ENCODE data around the gene SEC31A.

The SEC31A gene

GRCh38 chr4:82810176-82810575, 80.8 kb downstream of the SEC31A start:
- in situ Hi-C loops (cut with MboI; ENCODE audit: low sequenced_read_pairs), result no loop called here
- Histone ChIP-seq H3K4me3 (no peak overlapping the region), H3K4me1 (peaks cover 12% of the 10 kb centered on the region; the same call in 1 of the 2 replicates), H3K27me3 (ENCODE audit: low read depth) (no peaks in the 10 kb centered on the region), H3K36me3 (replicated peaks) (no peaks in the 10 kb centered on the region), H3K9me3 (no peaks in the 10 kb centered on the region)
- DNase-seq (ENCODE audit: low spot score in 2 of 2), result no peak

DNA sequence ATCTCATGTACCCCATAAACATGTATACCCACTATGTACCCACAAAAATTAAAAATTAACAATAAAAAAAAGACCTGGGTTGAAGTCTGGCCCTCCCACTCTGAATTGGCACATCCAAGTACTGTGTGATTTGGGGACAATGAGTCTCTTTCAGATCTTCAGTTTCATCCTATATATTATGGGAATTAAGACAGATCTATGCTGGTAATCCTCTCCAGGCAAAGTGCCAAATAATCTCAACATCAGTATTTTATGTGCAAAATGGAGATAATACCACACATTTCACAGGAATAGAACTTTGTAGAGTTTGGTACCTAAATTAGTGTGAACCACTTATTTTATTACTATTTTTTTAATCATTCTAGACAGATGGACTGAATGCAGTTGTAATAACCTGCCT, 81.3 kb downstream of the SEC31A start:
- peaks cover 12% of the 10 kb centered on the region; the same call in 1 of the 2 replicates for H3K4me1 ChIP-seq
- H3K4me3 ChIP-seq, result no peak overlapping the region
- in situ Hi-C loops (cut with MboI; ENCODE audit: low sequenced_read_pairs), result no loop called here
- no peaks in the 10 kb centered on the region for H3K9me3 ChIP-seq
- no peak for DNase-seq (ENCODE audit: low spot score in 2 of 2)
- no peaks in the 10 kb centered on the region for H3K36me3 ChIP-seq (replicated peaks)
- H3K27me3 ChIP-seq (ENCODE audit: low read depth), result no peaks in the 10 kb centered on the region

DNA sequence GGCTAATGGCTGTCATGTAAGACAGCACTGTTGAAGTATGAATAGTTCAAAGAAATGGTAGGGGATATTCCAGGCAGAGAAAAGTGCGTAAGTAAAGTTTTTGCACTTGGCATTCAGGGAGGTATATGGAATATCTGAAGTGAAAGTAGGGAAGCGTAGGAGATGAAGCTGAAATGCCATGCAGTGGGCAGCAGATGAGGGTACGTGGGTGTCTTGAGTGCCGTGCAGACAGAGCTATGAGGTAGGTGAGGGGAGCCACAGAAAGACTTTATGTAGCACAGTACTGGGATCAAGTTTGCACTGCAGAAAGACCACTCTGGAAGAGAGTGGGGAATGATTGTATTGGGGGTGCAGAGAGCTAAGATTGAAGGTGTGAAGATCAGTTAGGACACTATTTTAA, 87.2 kb downstream of the SEC31A start:
- Histone ChIP-seq H3K4me3 (no peak overlapping the region), H3K27me3 (ENCODE audit: low read depth) (peaks cover 3% of the 10 kb centered on the region; the same call in 1 of the 2 replicates)
- in situ Hi-C loops (cut with MboI; ENCODE audit: low sequenced_read_pairs), result no loop called here

GRCh38 chr4:82802911-82803310, 88.0 kb downstream of the SEC31A start:
- H3K36me3 ChIP-seq (replicated peaks), result no peaks in the 10 kb centered on the region
- in situ Hi-C loops (cut with MboI; ENCODE audit: low sequenced_read_pairs), result no loop called here
- no peaks in the 10 kb centered on the region for H3K4me1 ChIP-seq
- DNase-seq (ENCODE audit: low spot score in 2 of 2), result no peak
- H3K27me3 ChIP-seq (ENCODE audit: low read depth), result peaks cover 3% of the 10 kb centered on the region; the same call in 1 of the 2 replicates
- H3K4me3 ChIP-seq, result no peak overlapping the region
- no peaks in the 10 kb centered on the region for H3K9me3 ChIP-seq

More for the DNA sequence above, 87.2 kb downstream of the SEC31A start:
- Histone ChIP-seq H3K36me3 (replicated peaks) (no peaks in the 10 kb centered on the region), H3K4me1 (no peaks in the 10 kb centered on the region), H3K9me3 (no peaks in the 10 kb centered on the region)
- no peak for DNase-seq (ENCODE audit: low spot score in 2 of 2)

- peaks cover 3% of the 10 kb centered on the region; the same call in 1 of the 2 replicates for H3K27me3 ChIP-seq (ENCODE audit: low read depth)
- H3K4me1 ChIP-seq, result peaks cover under 1% of the 10 kb centered on the region
- no peaks in the 10 kb centered on the region for H3K36me3 ChIP-seq (replicated peaks)
- H3K4me3 ChIP-seq, result no peak overlapping the region
- H3K9me3 ChIP-seq, result no peaks in the 10 kb centered on the region
- in situ Hi-C loops (cut with MboI; ENCODE audit: low sequenced_read_pairs), result no loop called here
- DNase-seq (ENCODE audit: low spot score in 2 of 2), result peak in 1 of 2 experiments; percentile 34
Measured at GRCh38 chr4:82801910-82802521, 88.9 kb downstream of the SEC31A start.

DNA sequence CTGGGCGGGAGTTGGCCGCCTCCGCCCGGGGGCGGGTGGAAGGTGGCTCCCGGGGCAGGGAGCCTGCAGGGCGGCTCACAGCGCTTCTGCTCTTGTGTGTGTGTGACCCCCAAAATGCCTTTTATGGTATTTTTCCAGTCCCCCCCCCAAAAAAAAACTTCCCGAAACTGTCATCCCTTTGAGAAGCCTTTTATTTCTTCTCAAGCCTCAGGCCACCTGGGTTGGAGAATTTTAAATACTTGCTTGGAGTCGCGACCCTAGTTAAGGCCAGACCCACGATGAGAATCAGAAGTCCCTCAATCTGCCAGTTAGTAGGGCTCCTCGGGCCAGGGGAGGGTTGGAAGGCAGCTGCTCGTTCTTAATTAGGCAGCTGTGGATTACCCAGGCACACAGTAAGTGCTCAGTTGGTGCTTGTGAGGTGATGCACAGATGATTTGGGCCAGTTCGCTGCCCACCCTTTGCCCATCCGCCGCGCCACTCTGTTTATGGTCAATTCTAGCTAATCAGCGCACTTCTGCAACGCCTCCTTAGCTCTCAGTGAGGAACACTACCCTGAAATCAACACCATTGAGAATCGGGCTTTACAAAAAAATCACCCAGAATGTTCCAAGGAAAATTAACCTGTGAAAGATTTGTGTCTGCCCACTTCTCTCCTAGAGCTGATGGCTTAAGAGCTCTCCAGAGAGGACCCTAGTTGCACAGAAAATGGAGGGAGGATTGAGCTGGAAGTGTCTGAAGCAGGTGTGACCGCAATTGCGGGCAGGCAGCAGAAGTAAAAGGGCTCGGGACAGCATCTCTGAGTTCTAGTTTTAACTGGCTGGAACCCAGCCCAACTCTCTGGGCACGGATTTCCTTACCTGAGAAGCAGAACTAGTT, 91.7 kb downstream of the SEC31A start:
- Histone ChIP-seq H3K4me3 (peak overlapping the region; percentile 48), H3K27me3 (ENCODE audit: low read depth) (peaks cover 3% of the 10 kb centered on the region; the same call in 1 of the 2 replicates), H3K4me1 (peaks cover 5% of the 10 kb centered on the region), H3K9me3 (no peaks in the 10 kb centered on the region), H3K36me3 (replicated peaks) (no peaks in the 10 kb centered on the region)
- no peak for DNase-seq (ENCODE audit: low spot score in 2 of 2)
- in situ Hi-C loops (cut with MboI; ENCODE audit: low sequenced_read_pairs), result no loop called here

- Histone ChIP-seq H3K4me1 (peaks cover 7% of the 10 kb centered on the region), H3K4me3 (peak within 1 kb of the TSS; percentile 48), H3K36me3 (replicated peaks) (no peaks in the 10 kb centered on the region), H3K27me3 (ENCODE audit: low read depth) (peaks cover 3% of the 10 kb centered on the region; the same call in 1 of the 2 replicates), H3K9me3 (no peaks in the 10 kb centered on the region)
- peak; percentile 43 to 71 for DNase-seq (ENCODE audit: low spot score in 2 of 2)
- in situ Hi-C loops (cut with MboI; ENCODE audit: low sequenced_read_pairs), result no loop called here
Measured at GRCh38 chr4:82798168-82799005, 92.6 kb downstream of the SEC31A start, which contains the start of gene SCD5. SCD5 (minus strand) TSS chr4:82798796; CDS start chr4:82798537, 259 bp downstream.

DNA sequence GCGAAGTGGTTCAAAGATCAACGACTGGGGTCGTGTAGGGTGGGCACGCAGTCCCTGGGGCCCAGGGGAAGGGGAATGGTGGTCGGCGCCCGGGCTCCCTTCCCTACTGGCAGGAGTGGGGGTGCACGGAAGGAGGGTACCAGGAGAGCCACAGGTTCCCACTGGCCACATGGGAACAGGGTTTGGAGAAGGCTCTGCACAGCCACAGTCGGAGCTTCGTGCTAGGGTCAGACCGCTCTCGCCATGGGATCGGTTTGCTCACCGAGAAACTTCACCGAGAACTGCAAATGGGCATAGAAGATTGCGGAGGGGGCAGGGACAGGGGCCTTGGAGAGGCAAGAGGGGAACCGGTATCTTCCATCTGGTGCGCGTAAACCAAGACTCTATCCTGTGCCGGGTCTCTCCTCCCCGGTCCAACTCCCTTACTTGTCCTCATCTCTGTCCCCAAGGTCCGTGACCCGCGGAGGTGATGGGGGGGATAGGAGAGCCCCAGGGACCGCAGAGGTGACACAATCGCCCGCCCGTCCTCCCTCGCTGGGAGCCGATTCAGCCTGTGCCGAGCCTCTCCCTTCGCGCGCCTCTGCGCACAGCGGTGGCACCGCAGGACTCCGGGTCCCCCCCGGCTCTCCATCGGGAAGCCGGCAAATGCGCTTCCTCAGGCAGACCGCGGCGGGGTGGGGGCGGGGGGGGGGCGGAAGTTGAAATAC, 93.4 kb downstream of the SEC31A start:
- in situ Hi-C loops (cut with MboI; ENCODE audit: low sequenced_read_pairs), result no loop called here
- H3K27me3 ChIP-seq (ENCODE audit: low read depth), result peaks cover 3% of the 10 kb centered on the region; the same call in 1 of the 2 replicates
- H3K36me3 ChIP-seq (replicated peaks), result no peaks in the 10 kb centered on the region
- H3K9me3 ChIP-seq, result no peaks in the 10 kb centered on the region
- peak in 1 of 2 experiments; percentile 46 for DNase-seq (ENCODE audit: low spot score in 2 of 2)
- peak overlapping the region; percentile 48 for H3K4me3 ChIP-seq
- H3K4me1 ChIP-seq, result peaks cover 15% of the 10 kb centered on the region

DNA sequence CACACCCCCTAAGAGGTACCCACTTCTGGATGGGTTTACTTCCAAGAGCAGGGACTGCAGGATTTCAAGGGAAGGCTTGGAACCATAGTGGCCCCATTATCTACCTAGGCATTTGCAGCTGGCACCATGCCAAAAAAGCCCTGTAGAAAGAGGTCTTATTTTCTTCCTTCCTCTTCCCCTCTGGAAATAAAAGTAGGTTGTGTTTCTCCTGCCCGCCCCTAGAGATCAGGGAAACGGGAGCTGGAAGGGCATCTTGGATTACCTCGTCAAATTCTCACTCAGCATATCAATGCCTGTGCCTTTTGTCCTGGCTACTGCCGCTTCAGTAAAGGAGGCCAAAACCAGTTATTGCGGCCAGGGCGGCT, 93.9 kb downstream of the SEC31A start:
- in situ Hi-C loops (cut with MboI; ENCODE audit: low sequenced_read_pairs), result no loop called here
- no peaks in the 10 kb centered on the region for H3K9me3 ChIP-seq
- peaks cover 16% of the 10 kb centered on the region for H3K4me1 ChIP-seq
- DNase-seq (ENCODE audit: low spot score in 2 of 2), result peak; percentile 72 to 85
- H3K27me3 ChIP-seq (ENCODE audit: low read depth), result peaks cover 3% of the 10 kb centered on the region; the same call in 1 of the 2 replicates
- H3K36me3 ChIP-seq (replicated peaks), result no peaks in the 10 kb centered on the region
- peak overlapping the region; percentile 48 for H3K4me3 ChIP-seq

GRCh38 chr4:82792912-82793649, 97.9 kb downstream of the SEC31A start:
- H3K4me3 ChIP-seq, result no peak overlapping the region
- peaks cover 16% of the 10 kb centered on the region for H3K4me1 ChIP-seq
- in situ Hi-C loops (cut with MboI; ENCODE audit: low sequenced_read_pairs), result no loop called here
- no peaks in the 10 kb centered on the region for H3K27me3 ChIP-seq (ENCODE audit: low read depth)
- DNase-seq (ENCODE audit: low spot score in 2 of 2), result no peak
- no peaks in the 10 kb centered on the region for H3K9me3 ChIP-seq
- H3K36me3 ChIP-seq (replicated peaks), result no peaks in the 10 kb centered on the region

DNA sequence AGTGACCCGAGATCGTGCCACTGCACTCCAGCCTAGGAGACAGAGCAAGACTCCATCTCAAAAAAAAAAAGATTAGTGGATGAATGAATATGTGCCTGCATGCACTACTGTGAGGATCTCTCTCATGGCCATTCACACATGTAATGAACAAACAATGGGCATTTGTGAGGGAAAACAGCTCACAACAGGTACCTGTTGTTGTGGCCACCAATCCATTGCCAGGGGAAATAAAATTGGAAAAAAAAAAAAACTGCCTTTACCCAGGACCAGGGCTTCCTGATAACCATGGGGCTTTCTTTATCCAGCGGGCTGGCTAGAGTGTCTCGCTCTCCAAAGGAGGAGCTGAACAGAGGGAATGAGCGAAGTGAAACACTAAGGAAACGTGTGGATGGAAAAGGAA, 99.8 kb downstream of the SEC31A start:
- DNase-seq (ENCODE audit: low spot score in 2 of 2), result no peak
- H3K9me3 ChIP-seq, result no peaks in the 10 kb centered on the region
- H3K36me3 ChIP-seq (replicated peaks), result no peaks in the 10 kb centered on the region
- H3K4me1 ChIP-seq, result peaks cover 19% of the 10 kb centered on the region
- in situ Hi-C loops (cut with MboI; ENCODE audit: low sequenced_read_pairs), result no loop called here
- no peaks in the 10 kb centered on the region for H3K27me3 ChIP-seq (ENCODE audit: low read depth)
- H3K4me3 ChIP-seq, result no peak overlapping the region

DNA sequence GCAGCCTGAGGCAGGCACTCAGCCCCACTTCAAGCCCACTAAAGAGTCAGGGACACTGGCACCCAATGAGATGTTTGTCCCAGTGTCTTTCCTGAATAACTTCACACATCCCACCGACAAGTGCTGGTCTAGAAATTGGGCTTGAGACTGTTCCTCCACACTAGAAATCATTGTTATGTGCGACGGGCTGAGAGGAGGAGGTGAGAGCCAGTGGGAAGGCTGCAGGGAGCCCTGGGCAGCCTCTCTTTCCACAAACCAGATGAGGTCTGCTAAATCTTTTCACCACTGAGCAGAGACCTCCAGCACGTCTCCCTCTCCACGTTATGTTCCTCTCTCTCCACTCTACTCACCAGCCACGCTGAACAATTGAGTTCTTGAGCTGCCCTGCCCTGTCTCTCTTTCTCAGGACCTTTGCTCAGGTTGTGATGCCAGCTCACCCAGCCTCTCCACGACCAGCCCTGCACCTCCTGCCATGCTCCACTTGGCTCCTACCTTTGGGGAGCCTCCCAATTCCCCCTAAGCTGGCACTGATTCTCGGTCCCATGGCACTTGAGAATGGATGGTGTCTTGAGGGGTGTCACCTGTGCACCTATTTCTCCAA, 100.8 kb downstream of the SEC31A start:
- in situ Hi-C loops (cut with MboI; ENCODE audit: low sequenced_read_pairs), result no loop called here
- H3K4me1 ChIP-seq, result peaks cover 28% of the 10 kb centered on the region
- no peak overlapping the region for H3K4me3 ChIP-seq
- DNase-seq (ENCODE audit: low spot score in 2 of 2), result no peak
- H3K9me3 ChIP-seq, result no peaks in the 10 kb centered on the region
- H3K27me3 ChIP-seq (ENCODE audit: low read depth), result no peaks in the 10 kb centered on the region
- H3K36me3 ChIP-seq (replicated peaks), result no peaks in the 10 kb centered on the region

Measured in HAP-1 (cell line).